Thyroid gland (tissue), 4 donors: ENCODE measurements around the gene CYBA. TPM values are rescaled to one million over a fixed set of nuclear protein-coding genes. Genes with fewer than 3 reads are reported as not detected.

ENCODE experiments used
- DNase-seq, 2 donors: peaks; one replicate each; pipeline ENCODE4 v3.0.0-alpha.2; 2019
- H3K27ac ChIP-seq, 3 donors: fragments of 200-600 bp; sonication (generic); 1 replicate in 2 of 3; 2 replicates in 1 of 3; pipeline ENCODE4 v1.5.1; 2016 to 2019; ENCODE audit warnings: mild to moderate bottlenecking in 1 of 3, moderate library complexity in 1 of 3
- H3K27me3 ChIP-seq: fragments of 200-600 bp; sonication (generic); one replicate; pipeline ENCODE4 v1.5.1; 2019
- H3K36me3 ChIP-seq, 2 donors: fragments of 200-600 bp; sonication (generic); one replicate each; pipeline ENCODE4 v1.5.1; 2016 to 2019
- H3K4me1 ChIP-seq, 2 donors: fragments of 200-600 bp; sonication (generic); one replicate each; pipeline ENCODE4 v1.5.1; 2017 to 2019
- H3K4me3 ChIP-seq, 3 donors: fragments of 200-600 bp; sonication (generic); replicated peaks in 1 of 3; 1 replicate in 2 of 3; 2 replicates in 1 of 3; pipeline ENCODE4 v1.5.1; 2016; ENCODE audit warnings: mild to moderate bottlenecking in 1 of 3
- H3K9me3 ChIP-seq: fragments of 200-600 bp; sonication (generic); one replicate; pipeline ENCODE4 v1.5.1; 2017
- CTCF ChIP-seq, 6 experiments: fragments of 200-600 bp in 3 of 6; fragments of 450-650 bp in 3 of 6; sonication (generic) in 3 of 6; IDR thresholded peaks; one replicate each; pipeline ENCODE4 v1.5.1; 2016 to 2019; ENCODE audit warnings: antibody characterized with exemption in 6 of 6, mild to moderate bottlenecking in 2 of 6, inconsistent platforms in 1 of 6, moderate library complexity in 1 of 6
- POLR2A ChIP-seq, 2 donors: fragments of 450-650 bp; IDR thresholded peaks; one replicate each; pipeline ENCODE4 v1.6.1; 2017; ENCODE audit warnings: antibody characterized with exemption in 2 of 2, mild to moderate bottlenecking in 2 of 2, moderate library complexity in 1 of 2
- WGBS, 2 donors: methylation state at CpG; one replicate each; pipeline ENCODE4 v1.1.5; 2017; 5-methylcytosine and 5-hydroxymethylcytosine counted together
- intact Hi-C: fragments of 100-400 bp; cut with DNase I; formaldehyde crosslinking; loops from one replicate; pipeline ENCODE4 v1.15.1; 2023
- total RNA-seq, 4 donors: library from RNA; depleted of rRNA; stranded (reverse); fragments of >200 nt; gene quantifications; one replicate each; pipeline ENCODE4 v1.2.3, GENCODE V29; 2016

CYBA gene
- total RNA-seq, 4 donors from 2014 or later, result 199 to 475 (median 339) TPM

- DNase-seq, result no peak
- no peaks in the 10 kb centered on the region for H3K27me3 ChIP-seq
Observed at GRCh38 chr16:88635671-88636319, 15.1 kb downstream of the CYBA start.

GRCh38 chr16:88634994-88635670 is 15.7 kb downstream of the CYBA start:
- intact Hi-C loops, result no loop called here
- 52% methylated on average over 25 to 28 of the region's 28 CpGs for WGBS, 2 donors
- H3K9me3 ChIP-seq, result no peaks in the 10 kb centered on the region
- peaks cover 19 to 24% of the 10 kb centered on the region in 2 donors for H3K36me3 ChIP-seq
- no peaks in the 10 kb centered on the region for H3K27me3 ChIP-seq
- TF ChIP-seq CTCF (IDR thresholded peaks at IDR 0.05) (no peak), POLR2A (IDR thresholded peaks at IDR 0.05) (no peak)
- H3K4me1 ChIP-seq, result peaks cover 0 to 27% of the 10 kb centered on the region in 2 donors
- no peak overlapping the region for H3K27ac ChIP-seq
- DNase-seq, result no peak
- peak overlapping the region in 1 of 3 donors; percentile 15 for H3K4me3 ChIP-seq

More at GRCh38 chr16:88635671-88636319, 15.1 kb downstream of the CYBA start:
- H3K9me3 ChIP-seq, result no peaks in the 10 kb centered on the region
- H3K27ac ChIP-seq, result no peak overlapping the region
- H3K4me3 ChIP-seq, result no peak overlapping the region
- TF ChIP-seq CTCF (IDR thresholded peaks at IDR 0.05) (no peak), POLR2A (IDR thresholded peaks at IDR 0.05) (no peak)
- whole genome bisulfite sequencing, 2 donors, result 90 to 93% methylated on average over 9 to 14 of the region's 17 CpGs
- intact Hi-C loops, result no loop called here
- peaks cover 0 to 27% of the 10 kb centered on the region in 2 donors for H3K4me1 ChIP-seq
- H3K36me3 ChIP-seq, result peaks cover 16 to 18% of the 10 kb centered on the region in 2 donors

GRCh38 chr16:88634141-88634993 is 16.5 kb downstream of the CYBA start:
- H3K27me3 ChIP-seq, result no peaks in the 10 kb centered on the region
- DNase-seq, result peak; percentile 58 to 61
- H3K4me1 ChIP-seq, result peaks cover 0 to 23% of the 10 kb centered on the region in 2 donors
- intact Hi-C loops, result no loop called here
- no peak for TF ChIP-seq CTCF (IDR thresholded peaks at IDR 0.05)
- TF ChIP-seq POLR2A (IDR thresholded peaks at IDR 0.05), result no peak
- H3K4me3 ChIP-seq, result peak overlapping the region in 1 of 3 donors; percentile 15
- WGBS, 2 donors, result 19 to 23% methylated on average over 11 to 19 of the region's 82 CpGs
- H3K36me3 ChIP-seq, result peaks cover 25 to 29% of the 10 kb centered on the region in 2 donors
- no peak overlapping the region for H3K27ac ChIP-seq
- H3K9me3 ChIP-seq, result no peaks in the 10 kb centered on the region

GRCh38 chr16:88633684-88634140 is 17.1 kb downstream of the CYBA start:
- TF ChIP-seq POLR2A (IDR thresholded peaks at IDR 0.05) (no peak), CTCF (IDR thresholded peaks at IDR 0.05) (peak in 1 of 6 experiments; percentile 37)
- Histone ChIP-seq H3K36me3 (peaks cover 25 to 29% of the 10 kb centered on the region in 2 donors), H3K27me3 (no peaks in the 10 kb centered on the region), H3K27ac (no peak overlapping the region), H3K4me3 (no peak overlapping the region), H3K4me1 (peaks cover 0 to 17% of the 10 kb centered on the region in 2 donors), H3K9me3 (no peaks in the 10 kb centered on the region)
- 4 to 13% methylated on average over 5 to 6 of the region's 23 CpGs for WGBS, 2 donors
- DNase-seq, result peak; percentile 64 to 73
- intact Hi-C loops, result no loop called here
